ENCODE results near the gene IDH2. TPM values are rescaled to one million over a fixed set of nuclear protein-coding genes. Genes with fewer than 3 reads are reported as not detected.
"Not testable (repeated sequence)": the region's sequence is repeated elsewhere in the genome, so short reads cannot be mapped to it uniquely, and the experiment has no call there.

The IDH2 gene
- total RNA-seq, 1 experiment from 2014 or later = 48.1 TPM

DNA sequence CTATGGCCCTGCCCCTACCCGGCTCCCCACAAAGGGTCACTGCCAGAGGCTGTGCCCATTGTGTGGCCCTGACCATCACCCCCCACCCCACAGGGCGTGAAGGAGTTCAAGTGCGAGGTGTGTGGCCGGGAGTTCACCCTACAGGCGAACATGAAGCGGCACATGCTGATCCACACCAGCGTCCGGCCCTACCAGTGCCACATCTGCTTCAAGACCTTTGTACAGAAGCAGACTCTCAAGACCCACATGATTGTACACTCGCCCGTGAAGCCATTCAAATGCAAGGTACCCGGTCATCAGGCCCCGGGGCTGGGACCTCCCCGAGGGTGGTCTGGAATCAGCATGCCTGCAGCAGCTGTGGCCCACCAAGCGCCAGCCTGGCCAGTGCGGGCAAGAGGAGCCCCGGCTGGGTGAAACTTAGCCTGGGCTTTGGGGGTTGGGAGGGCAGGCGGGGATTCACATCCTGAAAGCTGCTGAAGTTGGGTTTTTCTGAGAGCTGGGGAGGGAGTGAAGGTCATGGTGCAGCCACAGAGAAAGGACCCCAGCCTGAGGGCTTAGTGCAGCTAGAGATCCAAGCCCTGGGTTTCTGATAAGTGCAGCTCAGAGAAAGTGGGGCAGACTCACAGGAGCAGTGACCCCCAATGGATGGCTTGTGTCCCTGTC lies 29.2 kb downstream of the IDH2 start:
- CTCF ChIA-PET = no interaction called here

GRCh38 chr15:90071220-90071807 lies 31.0 kb downstream of the IDH2 start:
- ChIA-PET POLR2A (no interaction called here), RAD21 (ENCODE audit: low non-redundant PET in 1 of 2, low total read pairs in 2 of 2, uncharacterized antibody in 2 of 2, unreplicated experiment in 2 of 2) (interaction anchor here (0.5 to 0.7 kb wide), 2 partner anchors 16 to 99 kb away, joined by 4 read pairs; no protein-coding TSS in a partner anchor), CTCF (interaction anchor here (0.7 to 2.3 kb wide), 6 partner anchors 14 to 331 kb away, joined by 3 to 15 read pairs (median 3); no protein-coding TSS in a partner anchor)
- Histone ChIP-seq H2AFZ (ENCODE audit: low read depth, low read length, poor library complexity, severe bottlenecking) (no peak overlapping the region), H3K4me3 (replicated peaks in 1 of 2; ENCODE audit: low read depth in 1 of 2, low read length in 2 of 2) (no peak overlapping the region), H3K36me3 (ENCODE audit: control insufficient read depth in 1 of 2, insufficient read depth in 2 of 2, low read length in 2 of 2) (no peaks in the 10 kb centered on the region), H3K9me3 (ENCODE audit: control insufficient read depth in 1 of 2, insufficient read depth in 1 of 2, low read depth in 1 of 2, low read length in 2 of 2) (no peaks in the 10 kb centered on the region), H4K20me1 (ENCODE audit: insufficient read depth) (no peaks in the 10 kb centered on the region), H3K27ac (ENCODE audit: low read depth, low read length) (no peak overlapping the region), H3K9ac (ENCODE audit: low read length) (no peak overlapping the region), H3K79me2 (ENCODE audit: insufficient read depth, low read length) (no peaks in the 10 kb centered on the region), H3K4me2 (ENCODE audit: low read length) (no peak overlapping the region), H3K27me3 (ENCODE audit: insufficient read depth, low read length) (no peaks in the 10 kb centered on the region), H3K9me2 (ENCODE audit: insufficient read depth) (no peaks in the 10 kb centered on the region), H3K4me1 (ENCODE audit: control insufficient read depth in 1 of 2, insufficient read depth in 2 of 2, low read length in 2 of 2) (peaks cover 16% of the 10 kb centered on the region in 2 experiments)
- intact Hi-C loops (cut with micrococcal nuclease) = loop anchor here (1.0 to 5.0 kb wide), 3 partner anchors 69 to 329 kb away; partner anchors contain the start of gene ZNF710
- BruUV-seq (replicated peaks) = no TSS peak
- peak; percentile 57 for DNase-seq (ENCODE audit: low read depth, low spot score)
- peak; percentile 81 for ATAC-seq
- no peak for TF ChIP-seq CEBPB (IDR thresholded peaks at IDR 0.05; ENCODE audit: low read depth)
- TF ChIP-seq YY1 (IDR thresholded peaks at IDR 0.05; ENCODE audit: extremely low read depth, insufficient replicate concordance, low read depth, low read length) = peak; percentile 16
- TF ChIP-seq RAD21 (IDR thresholded peaks at IDR 0.05; ENCODE audit: low read depth) = peak; percentile 88
- no peak for TF ChIP-seq ZFX (IDR thresholded peaks at IDR 0.05)
- peak; percentile 80 to 84 (median 83); a peak in 5 of 6 replicates for TF ChIP-seq CTCF (IDR thresholded peaks at IDR 0.05 in 2 of 3, conservative IDR thresholded peaks at IDR 0.05 in 1 of 3; ENCODE audit: borderline replicate concordance in 1 of 3, insufficient read depth in 1 of 3, low read depth in 2 of 3, low read length in 2 of 3)
- no peak for TF ChIP-seq POLR2AphosphoS5 (IDR thresholded peaks at IDR 0.05; ENCODE audit: low read depth, low read length)

More for the DNA sequence above, 29.2 kb downstream of the IDH2 start:
- H3K9ac ChIP-seq (ENCODE audit: low read length) = no peak overlapping the region
- ChIA-PET RAD21 (ENCODE audit: low non-redundant PET in 1 of 2, low total read pairs in 2 of 2, uncharacterized antibody in 2 of 2, unreplicated experiment in 2 of 2) (no interaction called here), POLR2A (no interaction called here)
- H3K9me2 ChIP-seq (ENCODE audit: insufficient read depth) = no peaks in the 10 kb centered on the region
- DNase-seq (ENCODE audit: low read depth, low spot score) = no peak
- no peak for TF ChIP-seq CBX3 (IDR thresholded peaks at IDR 0.05; ENCODE audit: low read depth)
- no peaks in the 10 kb centered on the region for H4K20me1 ChIP-seq (ENCODE audit: insufficient read depth)
- no peak for ATAC-seq
- no peaks in the 10 kb centered on the region for H3K36me3 ChIP-seq (ENCODE audit: control insufficient read depth in 1 of 2, insufficient read depth in 2 of 2, low read length in 2 of 2)
- intact Hi-C loops (cut with micrococcal nuclease) = loop anchor here (5.0 kb wide), 2 partner anchors 71 to 331 kb away; partner anchors contain the start of gene ZNF710
- no peak overlapping the region for H3K27ac ChIP-seq (ENCODE audit: low read depth, low read length)
- H3K4me1 ChIP-seq (ENCODE audit: control insufficient read depth in 1 of 2, insufficient read depth in 2 of 2, low read length in 2 of 2) = peaks cover 17 to 22% of the 10 kb centered on the region in 2 experiments
- H3K4me3 ChIP-seq (replicated peaks in 1 of 2; ENCODE audit: low read depth in 1 of 2, low read length in 2 of 2) = no peak overlapping the region
- H3K4me2 ChIP-seq (ENCODE audit: low read length) = no peak overlapping the region
- H3K9me3 ChIP-seq (ENCODE audit: control insufficient read depth in 1 of 2, insufficient read depth in 1 of 2, low read depth in 1 of 2, low read length in 2 of 2) = no peaks in the 10 kb centered on the region
- H2AFZ ChIP-seq (ENCODE audit: low read depth, low read length, poor library complexity, severe bottlenecking) = no peak overlapping the region
- BruUV-seq (replicated peaks) = no TSS peak
- no peaks in the 10 kb centered on the region for H3K27me3 ChIP-seq (ENCODE audit: insufficient read depth, low read length)
- H3K79me2 ChIP-seq (ENCODE audit: insufficient read depth, low read length) = no peaks in the 10 kb centered on the region

DNA sequence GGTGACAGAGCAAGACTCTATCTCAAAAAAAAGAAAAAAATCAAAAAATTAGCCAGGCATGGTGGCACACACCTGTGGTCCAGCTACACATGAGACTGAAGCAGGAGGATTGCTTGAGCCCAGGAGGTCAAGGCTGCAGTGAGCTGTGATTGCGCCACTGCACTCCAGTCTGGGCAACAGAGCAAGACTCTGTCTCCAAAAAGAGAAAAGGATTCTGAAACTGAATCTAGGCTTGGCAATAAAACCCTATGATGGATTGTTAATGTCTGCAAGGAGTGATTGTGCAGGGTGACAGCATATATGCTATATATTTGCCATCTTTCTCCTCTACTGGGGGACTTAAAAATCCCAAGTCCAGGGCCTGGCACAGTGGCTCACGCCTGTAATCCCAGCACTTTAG lies 31.6 kb downstream of the IDH2 start:
- H3K27ac ChIP-seq (ENCODE audit: low read depth, low read length); ATAC-seq; H3K79me2 ChIP-seq (ENCODE audit: insufficient read depth, low read length); H4K20me1 ChIP-seq (ENCODE audit: insufficient read depth); H3K9ac ChIP-seq (ENCODE audit: low read length); H3K4me2 ChIP-seq (ENCODE audit: low read length); DNase-seq (ENCODE audit: low read depth, low spot score); H2AFZ ChIP-seq (ENCODE audit: low read depth, low read length, poor library complexity, severe bottlenecking); H3K27me3 ChIP-seq (ENCODE audit: insufficient read depth, low read length); H3K9me2 ChIP-seq (ENCODE audit: insufficient read depth); H3K4me3 ChIP-seq (replicated peaks in 1 of 2; ENCODE audit: low read depth in 1 of 2, low read length in 2 of 2); BruUV-seq (replicated peaks); H3K4me1 ChIP-seq (ENCODE audit: control insufficient read depth in 1 of 2, insufficient read depth in 2 of 2, low read length in 2 of 2); H3K36me3 ChIP-seq (ENCODE audit: control insufficient read depth in 1 of 2, insufficient read depth in 2 of 2, low read length in 2 of 2); POLR2A ChIA-PET; RAD21 ChIA-PET (ENCODE audit: low non-redundant PET in 1 of 2, low total read pairs in 2 of 2, uncharacterized antibody in 2 of 2, unreplicated experiment in 2 of 2); H3K9me3 ChIP-seq (ENCODE audit: control insufficient read depth in 1 of 2, insufficient read depth in 1 of 2, low read depth in 1 of 2, low read length in 2 of 2): not testable (repeated sequence)
- CTCF ChIA-PET = interaction anchor here (1.2 to 2.3 kb wide), 4 partner anchors 15 to 331 kb away, joined by 3 to 15 read pairs (median 6); no protein-coding TSS in a partner anchor
- intact Hi-C loops (cut with micrococcal nuclease) = loop anchor here (1.0 to 5.0 kb wide), 3 partner anchors 68 to 328 kb away; partner anchors contain the start of gene ZNF710
